MM.1S (cell line): ENCODE measurements around the gene SPINT1.

Experiments
- DNase-seq: peaks from one replicate; pipeline ENCODE4 v3.0.0-alpha.2; 2015
- H2AFZ ChIP-seq: fragments of 300-600 bp; sonication (generic); 2 replicates; pipeline ENCODE4 v1.6.0; 2016; ENCODE audit warnings: antibody characterized with exemption, low read length
- H3F3A ChIP-seq: fragments of 300-600 bp; sonication (generic); 2 replicates; pipeline ENCODE4 v1.6.1; 2016; ENCODE audit warnings: mild to moderate bottlenecking, antibody characterized with exemption, low read length, moderate library complexity, mixed read lengths; ENCODE audit not compliant: insufficient read depth
- H3K27ac ChIP-seq: fragments of 300-600 bp; sonication (generic); 2 replicates; pipeline ENCODE4 v1.5.1; 2016; ENCODE audit warnings: mild to moderate bottlenecking, low read length
- H3K27me3 ChIP-seq: fragments of 300-600 bp; sonication (generic); replicated peaks from 2 replicates; pipeline ENCODE4 v1.6.0; 2016; ENCODE audit warnings: low read length; ENCODE audit not compliant: insufficient read depth
- H3K36me3 ChIP-seq: fragments of 300-600 bp; sonication (generic); replicated peaks from 2 replicates; pipeline ENCODE4 v1.6.1; 2016; ENCODE audit warnings: mild to moderate bottlenecking, low read length, mixed read lengths; ENCODE audit not compliant: insufficient read depth
- H3K4me1 ChIP-seq: fragments of 300-600 bp; sonication (generic); 2 replicates; pipeline ENCODE4 v1.6.1; 2016; ENCODE audit warnings: low read length, mixed read lengths
- H3K4me2 ChIP-seq: fragments of 300-600 bp; sonication (generic); 2 replicates; pipeline ENCODE4 v1.6.0; 2016; ENCODE audit warnings: low read depth, low read length
- H3K4me3 ChIP-seq: fragments of 300-600 bp; sonication (generic); 2 replicates; pipeline ENCODE4 v1.5.1; 2016; ENCODE audit warnings: low read length, mixed read lengths
- H3K79me2 ChIP-seq: fragments of 300-600 bp; sonication (generic); 2 replicates; pipeline ENCODE4 v1.6.1; 2016; ENCODE audit warnings: mixed run types, low read length, mixed read lengths
- H3K9ac ChIP-seq: fragments of 300-600 bp; sonication (generic); 2 replicates; pipeline ENCODE4 v1.6.1; 2016; ENCODE audit warnings: low read length, mixed read lengths
- H3K9me2 ChIP-seq: fragments of 300-600 bp; sonication (generic); replicated peaks from 2 replicates; pipeline ENCODE4 v1.6.1; 2016; ENCODE audit warnings: mild to moderate bottlenecking, low read length, mixed read lengths; ENCODE audit not compliant: insufficient read depth
- H3K9me3 ChIP-seq: fragments of 300-600 bp; sonication (generic); replicated peaks from 2 replicates; pipeline ENCODE4 v1.6.1; 2016; ENCODE audit warnings: mild to moderate bottlenecking, low read length, mixed read lengths; ENCODE audit not compliant: insufficient read depth
- H4K20me1 ChIP-seq: fragments of 300-600 bp; sonication (generic); 2 replicates; pipeline ENCODE4 v1.6.1; 2016; ENCODE audit warnings: mild to moderate bottlenecking, low read length, moderate library complexity, mixed read lengths; ENCODE audit not compliant: insufficient read depth
- CTCF ChIP-seq: fragments of 300-600 bp; sonication (generic); IDR thresholded peaks from 2 replicates; pipeline ENCODE4 v1.5.1; 2016; ENCODE audit warnings: antibody characterized with exemption, low read length, mixed read lengths
- EZH2 ChIP-seq: fragments of 300-600 bp; sonication (generic); optimal IDR thresholded peaks from 2 replicates; pipeline ENCODE3; 2017; ENCODE audit warnings: low read depth, mild to moderate bottlenecking, antibody characterized with exemption, low read length, mixed read lengths
- EZH2phosphoT487 ChIP-seq: fragments of 300-600 bp; sonication (generic); IDR thresholded peaks from 2 replicates; pipeline ENCODE4 v1.6.1; 2018; ENCODE audit warnings: antibody characterized with exemption, low read length

SPINT1 gene

GRCh38 chr15:40904552-40905201 is 60.8 kb downstream of the SPINT1 start:
- no peak overlapping the region for H3K9ac ChIP-seq
- no peak overlapping the region for H3K27ac ChIP-seq
- no peaks in the 10 kb centered on the region for H3K36me3 ChIP-seq
- no peak overlapping the region for H2AFZ ChIP-seq
- H4K20me1 ChIP-seq, result no peaks in the 10 kb centered on the region
- DNase-seq, result no peak
- H3K9me2 ChIP-seq, result no peaks in the 10 kb centered on the region
- peaks cover 15% of the 10 kb centered on the region for H3K79me2 ChIP-seq
- no peaks in the 10 kb centered on the region for H3K9me3 ChIP-seq
- no peaks in the 10 kb centered on the region for H3K27me3 ChIP-seq
- peaks cover 18% of the 10 kb centered on the region for H3F3A ChIP-seq
- TF ChIP-seq EZH2phosphoT487 (no peak), CTCF (no peak), EZH2 (no peak)
- peaks cover 16% of the 10 kb centered on the region for H3K4me1 ChIP-seq
- no peak overlapping the region for H3K4me3 ChIP-seq
- no peak overlapping the region for H3K4me2 ChIP-seq

GRCh38 chr15:40906091-40906990 is 62.5 kb downstream of the SPINT1 start:
- peak overlapping the region; percentile 85 for H3K27ac ChIP-seq
- peak overlapping the region; percentile 100 for H3K4me2 ChIP-seq
- no peaks in the 10 kb centered on the region for H3K9me3 ChIP-seq
- H3K4me3 ChIP-seq, result peak overlapping the region; percentile 76
- H3K4me1 ChIP-seq, result peaks cover 16% of the 10 kb centered on the region
- no peaks in the 10 kb centered on the region for H3K79me2 ChIP-seq
- no peaks in the 10 kb centered on the region for H3K9me2 ChIP-seq
- H3F3A ChIP-seq, result peaks cover 18% of the 10 kb centered on the region
- H3K9ac ChIP-seq, result peak overlapping the region; percentile 67
- peak overlapping the region; percentile 98 for H2AFZ ChIP-seq
- no peak for TF ChIP-seq EZH2
- TF ChIP-seq EZH2phosphoT487, result no peak
- TF ChIP-seq CTCF, result peak; percentile 80
- peak; percentile 88 for DNase-seq
- no peaks in the 10 kb centered on the region for H4K20me1 ChIP-seq
- H3K36me3 ChIP-seq, result no peaks in the 10 kb centered on the region
- no peaks in the 10 kb centered on the region for H3K27me3 ChIP-seq

GRCh38 chr15:40906991-40907802 is 63.3 kb downstream of the SPINT1 start:
- H3F3A ChIP-seq, result peaks cover 18% of the 10 kb centered on the region
- no peak overlapping the region for H3K27ac ChIP-seq
- H3K4me3 ChIP-seq, result peak overlapping the region; percentile 76
- H2AFZ ChIP-seq, result peak overlapping the region; percentile 98
- H3K9ac ChIP-seq, result peak overlapping the region; percentile 67
- TF ChIP-seq CTCF (no peak), EZH2 (no peak), EZH2phosphoT487 (no peak)
- peaks cover 16% of the 10 kb centered on the region for H3K4me1 ChIP-seq
- H4K20me1 ChIP-seq, result no peaks in the 10 kb centered on the region
- peak overlapping the region; percentile 100 for H3K4me2 ChIP-seq
- H3K36me3 ChIP-seq, result no peaks in the 10 kb centered on the region
- no peak for DNase-seq
- no peaks in the 10 kb centered on the region for H3K9me2 ChIP-seq
- H3K9me3 ChIP-seq, result no peaks in the 10 kb centered on the region
- no peaks in the 10 kb centered on the region for H3K27me3 ChIP-seq
- H3K79me2 ChIP-seq, result no peaks in the 10 kb centered on the region
